ENCODE results near the gene ELOVL7. TPM values are rescaled to one million over a fixed set of nuclear protein-coding genes. Genes with fewer than 3 reads are reported as not detected.

ELOVL7 gene
- polyA plus RNA-seq, 3 donors, result 0.21 to 0.36 (median 0.33) TPM

DNA sequence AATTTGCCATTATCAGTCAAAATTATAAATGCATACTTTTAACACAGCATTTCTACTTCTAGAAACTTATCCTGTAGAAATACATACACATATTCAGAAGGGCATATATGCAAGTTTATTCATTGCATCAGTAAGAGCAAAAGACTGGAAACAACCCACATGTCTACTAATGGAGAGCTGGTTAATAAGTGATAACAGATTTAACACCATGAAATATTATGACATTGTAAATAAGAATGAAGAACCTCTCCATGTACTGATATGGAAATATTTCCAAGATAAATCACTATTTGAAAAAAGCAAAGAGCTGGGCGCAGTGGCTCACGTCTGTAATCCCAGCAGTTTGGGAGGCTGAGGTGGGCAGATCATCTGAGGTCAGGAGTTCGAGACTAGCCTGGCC is 54.5 kb downstream of the ELOVL7 start:
- H3K27me3 ChIP-seq (ENCODE audit: control insufficient read depth in 2 of 2, insufficient read depth in 2 of 2, low read length in 2 of 2), result no peaks in the 10 kb centered on the region
- no peak for DNase-seq
- no peaks in the 10 kb centered on the region for H3K4me1 ChIP-seq (ENCODE audit: control insufficient read depth in 1 of 2, insufficient read depth in 2 of 2, low read length in 2 of 2)
- WGBS (ENCODE audit: insufficient coverage), result 100% methylated on average over 2 of the region's 3 CpGs
- Mint-ChIP-seq H3K4me3 (no peak overlapping the region), H3K27me3 (ENCODE audit: low read depth in 3 of 3) (peaks cover 0 to 3% (median 1%) of the 10 kb centered on the region in 3 donors), H3K36me3 (no peaks in the 10 kb centered on the region), H3K4me1 (no peaks in the 10 kb centered on the region), H3K27ac (peak overlapping the region in 1 of 7 donors; percentile 4), H3K9me3 (peaks cover 0 to 4% (median 0%) of the 10 kb centered on the region in 7 donors)
- no peak overlapping the region for H3K27ac ChIP-seq (ENCODE audit: low read depth in 1 of 2, low read length in 2 of 2)
- no peaks in the 10 kb centered on the region for H3K9me3 ChIP-seq (replicated peaks in 1 of 2; ENCODE audit: control insufficient read depth in 1 of 2, insufficient read depth in 1 of 2, low read length in 2 of 2)
- TF ChIP-seq, protein P1, sequence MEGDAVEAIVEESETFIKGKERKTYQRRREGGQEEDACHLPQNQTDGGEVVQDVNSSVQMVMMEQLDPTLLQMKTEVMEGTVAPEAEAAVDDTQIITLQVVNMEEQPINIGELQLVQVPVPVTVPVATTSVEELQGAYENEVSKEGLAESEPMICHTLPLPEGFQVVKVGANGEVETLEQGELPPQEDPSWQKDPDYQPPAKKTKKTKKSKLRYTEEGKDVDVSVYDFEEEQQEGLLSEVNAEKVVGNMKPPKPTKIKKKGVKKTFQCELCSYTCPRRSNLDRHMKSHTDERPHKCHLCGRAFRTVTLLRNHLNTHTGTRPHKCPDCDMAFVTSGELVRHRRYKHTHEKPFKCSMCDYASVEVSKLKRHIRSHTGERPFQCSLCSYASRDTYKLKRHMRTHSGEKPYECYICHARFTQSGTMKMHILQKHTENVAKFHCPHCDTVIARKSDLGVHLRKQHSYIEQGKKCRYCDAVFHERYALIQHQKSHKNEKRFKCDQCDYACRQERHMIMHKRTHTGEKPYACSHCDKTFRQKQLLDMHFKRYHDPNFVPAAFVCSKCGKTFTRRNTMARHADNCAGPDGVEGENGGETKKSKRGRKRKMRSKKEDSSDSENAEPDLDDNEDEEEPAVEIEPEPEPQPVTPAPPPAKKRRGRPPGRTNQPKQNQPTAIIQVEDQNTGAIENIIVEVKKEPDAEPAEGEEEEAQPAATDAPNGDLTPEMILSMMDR (IDR thresholded peaks at IDR 0.05), result no peak
- intact Hi-C loops (cut with micrococcal nuclease), result no loop called here
- H3K4me2 ChIP-seq (replicated peaks; ENCODE audit: extremely low read depth, low read length, poor library complexity, severe bottlenecking), result no peak overlapping the region
- H3K9ac ChIP-seq (ENCODE audit: insufficient read depth, low read length, poor library complexity, severe bottlenecking), result no peak overlapping the region
- H3K4me3 ChIP-seq (replicated peaks in 1 of 3; ENCODE audit: low read depth in 2 of 3, low read length in 3 of 3), result no peak overlapping the region
- no peaks in the 10 kb centered on the region for H3K36me3 ChIP-seq (replicated peaks in 1 of 2; ENCODE audit: control insufficient read depth in 1 of 2, insufficient read depth in 2 of 2, low read length in 2 of 2)
- no peak overlapping the region for H2AFZ ChIP-seq (ENCODE audit: insufficient read depth, low read depth, low read length, poor library complexity, severe bottlenecking)
- H3K79me2 ChIP-seq (ENCODE audit: insufficient read depth, low read length), result no peaks in the 10 kb centered on the region
- no peaks in the 10 kb centered on the region for H4K20me1 ChIP-seq (ENCODE audit: insufficient read depth, low read length)

DNA sequence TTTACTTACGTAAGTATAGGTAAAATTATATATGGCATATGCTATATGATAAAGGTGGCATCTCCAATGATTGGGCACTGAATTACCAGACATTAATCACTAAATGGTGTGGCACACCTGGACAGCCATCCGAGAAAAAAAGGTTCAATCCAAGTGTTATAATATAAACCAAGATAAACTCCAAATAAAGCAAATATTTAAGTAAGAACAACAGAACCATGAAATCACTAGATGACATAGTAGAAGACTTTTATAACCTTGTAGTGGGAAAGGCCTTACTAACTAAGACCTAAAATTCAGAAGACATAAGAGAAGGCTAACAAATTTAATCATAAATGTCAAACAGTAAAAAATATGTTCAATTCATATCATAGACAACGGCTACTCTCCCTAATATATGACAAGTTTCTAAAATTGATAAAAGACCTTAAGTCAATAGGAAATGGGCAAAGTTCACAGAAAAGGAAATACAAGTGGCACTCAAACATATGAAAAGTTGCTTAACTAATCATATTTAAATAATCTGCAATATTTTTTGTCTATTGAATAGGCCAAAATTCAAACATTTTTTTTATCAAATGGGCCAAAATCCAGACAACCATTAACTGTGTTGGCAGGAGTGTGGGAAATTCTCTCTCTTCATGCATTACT is 55.1 kb downstream of the ELOVL7 start:
- Histone ChIP-seq H3K4me2 (replicated peaks; ENCODE audit: extremely low read depth, low read length, poor library complexity, severe bottlenecking) (no peak overlapping the region), H3K36me3 (replicated peaks in 1 of 2; ENCODE audit: control insufficient read depth in 1 of 2, insufficient read depth in 2 of 2, low read length in 2 of 2) (no peaks in the 10 kb centered on the region), H3K9ac (ENCODE audit: insufficient read depth, low read length, poor library complexity, severe bottlenecking) (no peak overlapping the region), H3K9me3 (replicated peaks in 1 of 2; ENCODE audit: control insufficient read depth in 1 of 2, insufficient read depth in 1 of 2, low read length in 2 of 2) (no peaks in the 10 kb centered on the region), H4K20me1 (ENCODE audit: insufficient read depth, low read length) (no peaks in the 10 kb centered on the region), H3K27ac (ENCODE audit: low read depth in 1 of 2, low read length in 2 of 2) (no peak overlapping the region), H2AFZ (ENCODE audit: insufficient read depth, low read depth, low read length, poor library complexity, severe bottlenecking) (no peak overlapping the region), H3K4me3 (replicated peaks in 1 of 3; ENCODE audit: low read depth in 2 of 3, low read length in 3 of 3) (no peak overlapping the region), H3K4me1 (ENCODE audit: control insufficient read depth in 1 of 2, insufficient read depth in 2 of 2, low read length in 2 of 2) (no peaks in the 10 kb centered on the region), H3K27me3 (ENCODE audit: control insufficient read depth in 2 of 2, insufficient read depth in 2 of 2, low read length in 2 of 2) (no peaks in the 10 kb centered on the region), H3K79me2 (ENCODE audit: insufficient read depth, low read length) (no peaks in the 10 kb centered on the region)
- peaks cover 0 to 4% (median 0%) of the 10 kb centered on the region in 7 donors for H3K9me3 Mint-ChIP-seq
- no CpG with 5 or more reads among the region's 3 CpGs for WGBS (ENCODE audit: insufficient coverage)
- no peak overlapping the region for H3K4me3 Mint-ChIP-seq
- H3K27ac Mint-ChIP-seq, result no peak overlapping the region
- TF ChIP-seq, protein P1 (IDR thresholded peaks at IDR 0.05), result no peak
- H3K4me1 Mint-ChIP-seq, result no peaks in the 10 kb centered on the region
- H3K27me3 Mint-ChIP-seq (ENCODE audit: low read depth in 3 of 3), result peaks cover 0 to 2% (median 1%) of the 10 kb centered on the region in 3 donors
- intact Hi-C loops (cut with micrococcal nuclease), result no loop called here
- no peaks in the 10 kb centered on the region for H3K36me3 Mint-ChIP-seq
- DNase-seq, result no peak
